Gastroesophageal sphincter (tissue), 4 donors: Measurements from ENCODE around the gene TRDMT1. TPM values are rescaled to one million over a fixed set of nuclear protein-coding genes. Genes with fewer than 3 reads are reported as not detected.

ENCODE experiments used
- ATAC-seq: fragments of 150-250 bp; one replicate; pipeline ENCODE4 v1.9.1; 2016; ENCODE audit warnings: mild to moderate bottlenecking, moderate library complexity
- H3K27ac ChIP-seq, 4 donors: fragments of 200-600 bp; sonication (generic) in 3 of 4; 1 replicate in 3 of 4; 2 replicates in 1 of 4; pipeline ENCODE4 v1.5.1; 2016 to 2019
- H3K27me3 ChIP-seq: fragments of 200-600 bp; sonication (generic); one replicate; pipeline ENCODE4 v1.5.1; 2019
- H3K36me3 ChIP-seq, 2 donors: fragments of 200-600 bp; sonication (generic); one replicate each; pipeline ENCODE4 v1.5.1; 2019; ENCODE audit warnings: control low read depth in 1 of 2
- H3K4me1 ChIP-seq, 3 donors: fragments of 200-600 bp; sonication (generic); 1 replicate in 2 of 3; 2 replicates in 1 of 3; pipeline ENCODE4 v1.5.1; 2016 to 2019; ENCODE audit warnings: control low read depth in 2 of 3
- H3K4me3 ChIP-seq, 2 donors: fragments of 200-600 bp; sonication (generic); one replicate each; pipeline ENCODE4 v1.5.1; 2019; ENCODE audit warnings: mild to moderate bottlenecking in 1 of 2, moderate library complexity in 1 of 2
- H3K9me3 ChIP-seq, 3 donors: fragments of 200-600 bp; sonication (generic); one replicate each; pipeline ENCODE4 v1.5.1; 2017 to 2019; ENCODE audit warnings: control low read depth in 2 of 3
- EP300 ChIP-seq: sonication (generic); formaldehyde crosslinking; IDR thresholded peaks from one replicate; pipeline ENCODE4 v1.6.1; 2017; ENCODE audit warnings: antibody characterized with exemption, mild to moderate bottlenecking
- POLR2A ChIP-seq, 2 donors: fragments of 450-650 bp; IDR thresholded peaks; one replicate each; pipeline ENCODE4 v1.6.1; 2017; ENCODE audit warnings: antibody characterized with exemption in 2 of 2, mild to moderate bottlenecking in 2 of 2, moderate library complexity in 1 of 2
- POLR2AphosphoS5 ChIP-seq: sonication (generic); formaldehyde crosslinking; IDR thresholded peaks from one replicate; pipeline ENCODE4 v1.6.1; 2017; ENCODE audit warnings: antibody characterized with exemption
- WGBS, 2 donors: methylation state at CpG; one replicate each; pipeline ENCODE4 v1.1.5; 2018; ENCODE audit warnings: low coverage in 1 of 2; 5-methylcytosine and 5-hydroxymethylcytosine counted together
- total RNA-seq, 4 donors: library from RNA; depleted of rRNA; stranded (reverse); fragments of >200 nt; gene quantifications; one replicate each; pipeline ENCODE4 v1.1.0, GENCODE V29; 2016
- TF ChIP-seq, protein P1 (sequence below), 4 experiments: fragments of 200-600 bp in 2 of 4; fragments of 450-650 bp in 2 of 4; sonication (generic) in 1 of 4; IDR thresholded peaks; one replicate each; pipeline ENCODE4 v1.5.1; 2017 to 2019; ENCODE audit warnings: antibody characterized with exemption in 4 of 4, mild to moderate bottlenecking in 2 of 4, moderate library complexity in 2 of 4

The TRDMT1 gene
- total RNA-seq, 4 donors from 2014 or later, result 4.5 to 6.4 (median 5.3) TPM

DNA sequence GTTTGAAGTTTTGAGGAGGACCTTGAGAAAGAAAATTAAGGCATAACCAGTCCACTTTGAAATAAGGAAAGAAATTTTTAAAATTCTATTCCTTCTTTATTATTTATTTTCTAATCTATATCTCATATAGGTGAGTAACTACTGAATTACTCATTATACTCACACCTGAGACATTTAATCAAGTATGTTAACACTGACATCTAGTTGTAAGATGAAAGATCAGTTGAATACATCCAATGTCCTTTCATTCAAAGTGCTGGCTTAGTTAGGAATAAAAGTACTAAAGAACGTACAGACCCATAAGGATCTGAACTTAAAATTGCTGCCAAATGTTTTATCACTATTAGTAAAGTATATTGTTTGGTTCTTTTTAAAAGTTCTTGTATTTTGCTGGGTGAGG, 23.5 kb downstream of the TRDMT1 start:
- Histone ChIP-seq H3K27ac (no peak overlapping the region), H3K4me3 (no peak overlapping the region), H3K9me3 (no peaks in the 10 kb centered on the region), H3K36me3 (no peaks in the 10 kb centered on the region), H3K27me3 (no peaks in the 10 kb centered on the region), H3K4me1 (no peaks in the 10 kb centered on the region)
- WGBS, 2 donors, result 89 to 100% methylated on average over 1 of the region's 1 CpG
- no peak for ATAC-seq
- TF ChIP-seq EP300 (no peak), POLR2AphosphoS5 (no peak), POLR2A (IDR thresholded peaks at IDR 0.05) (no peak)
- TF ChIP-seq, protein P1, sequence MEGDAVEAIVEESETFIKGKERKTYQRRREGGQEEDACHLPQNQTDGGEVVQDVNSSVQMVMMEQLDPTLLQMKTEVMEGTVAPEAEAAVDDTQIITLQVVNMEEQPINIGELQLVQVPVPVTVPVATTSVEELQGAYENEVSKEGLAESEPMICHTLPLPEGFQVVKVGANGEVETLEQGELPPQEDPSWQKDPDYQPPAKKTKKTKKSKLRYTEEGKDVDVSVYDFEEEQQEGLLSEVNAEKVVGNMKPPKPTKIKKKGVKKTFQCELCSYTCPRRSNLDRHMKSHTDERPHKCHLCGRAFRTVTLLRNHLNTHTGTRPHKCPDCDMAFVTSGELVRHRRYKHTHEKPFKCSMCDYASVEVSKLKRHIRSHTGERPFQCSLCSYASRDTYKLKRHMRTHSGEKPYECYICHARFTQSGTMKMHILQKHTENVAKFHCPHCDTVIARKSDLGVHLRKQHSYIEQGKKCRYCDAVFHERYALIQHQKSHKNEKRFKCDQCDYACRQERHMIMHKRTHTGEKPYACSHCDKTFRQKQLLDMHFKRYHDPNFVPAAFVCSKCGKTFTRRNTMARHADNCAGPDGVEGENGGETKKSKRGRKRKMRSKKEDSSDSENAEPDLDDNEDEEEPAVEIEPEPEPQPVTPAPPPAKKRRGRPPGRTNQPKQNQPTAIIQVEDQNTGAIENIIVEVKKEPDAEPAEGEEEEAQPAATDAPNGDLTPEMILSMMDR (IDR thresholded peaks at IDR 0.05), result no peak

- 86 to 100% methylated on average over 1 of the region's 1 CpG for WGBS, 2 donors
Measured at GRCh38 chr10:17177014-17177413, 24.5 kb downstream of the TRDMT1 start.

GRCh38 chr10:17176091-17176490, 25.4 kb downstream of the TRDMT1 start:
- H3K36me3 ChIP-seq, result no peaks in the 10 kb centered on the region
- no peak for ATAC-seq
- H3K4me1 ChIP-seq, result no peaks in the 10 kb centered on the region
- H3K27ac ChIP-seq, result no peak overlapping the region
- no peaks in the 10 kb centered on the region for H3K27me3 ChIP-seq
- TF ChIP-seq EP300 (no peak), POLR2AphosphoS5 (no peak), POLR2A (IDR thresholded peaks at IDR 0.05) (no peak)
- TF ChIP-seq, protein P1 (IDR thresholded peaks at IDR 0.05), result no peak
- no peaks in the 10 kb centered on the region for H3K9me3 ChIP-seq
- no peak overlapping the region for H3K4me3 ChIP-seq

More at GRCh38 chr10:17177014-17177413, 24.5 kb downstream of the TRDMT1 start:
- no peak for ATAC-seq
- Histone ChIP-seq H3K27me3 (no peaks in the 10 kb centered on the region), H3K9me3 (no peaks in the 10 kb centered on the region), H3K4me1 (no peaks in the 10 kb centered on the region), H3K36me3 (no peaks in the 10 kb centered on the region), H3K27ac (no peak overlapping the region), H3K4me3 (no peak overlapping the region)
- TF ChIP-seq POLR2AphosphoS5, result no peak

DNA sequence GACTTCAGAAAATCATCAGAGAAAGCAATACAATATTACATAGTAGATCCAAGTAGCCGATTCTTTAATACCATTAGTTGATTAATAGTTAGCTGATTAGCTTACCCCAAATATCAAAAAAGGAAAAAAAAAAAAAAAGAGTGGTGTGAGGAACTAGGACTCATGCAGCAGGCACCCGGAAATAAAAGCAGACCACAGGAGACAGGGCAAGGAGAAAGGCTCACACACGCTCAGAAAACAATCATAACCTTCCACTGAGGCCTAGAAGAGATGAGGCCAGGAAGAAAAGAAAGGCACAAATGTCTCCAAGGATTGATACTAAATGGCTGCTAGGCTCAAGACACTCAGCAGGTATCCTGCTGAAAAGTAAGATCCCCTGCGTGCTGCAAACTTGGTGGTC, 25.9 kb downstream of the TRDMT1 start:
- TF ChIP-seq POLR2A (IDR thresholded peaks at IDR 0.05) (no peak), POLR2AphosphoS5 (no peak), EP300 (no peak)
- TF ChIP-seq, protein P1 (IDR thresholded peaks at IDR 0.05), result no peak
- no peaks in the 10 kb centered on the region for H3K4me1 ChIP-seq
- H3K27me3 ChIP-seq, result no peaks in the 10 kb centered on the region
- H3K9me3 ChIP-seq, result no peaks in the 10 kb centered on the region
- ATAC-seq, result no peak
- H3K36me3 ChIP-seq, result no peaks in the 10 kb centered on the region
- peak overlapping the region in 1 of 2 donors; percentile 7 for H3K4me3 ChIP-seq
- WGBS, 2 donors, result 63 to 83% methylated on average over 2 to 4 of the region's 4 CpGs
- H3K27ac ChIP-seq, result no peak overlapping the region

- no peaks in the 10 kb centered on the region for H3K36me3 ChIP-seq
- no peak for ATAC-seq
- H3K4me1 ChIP-seq, result no peaks in the 10 kb centered on the region
- no peak overlapping the region for H3K4me3 ChIP-seq
- TF ChIP-seq POLR2A (IDR thresholded peaks at IDR 0.05), result no peak
- no peak for TF ChIP-seq POLR2AphosphoS5
- TF ChIP-seq EP300, result no peak
- TF ChIP-seq, protein P1 (IDR thresholded peaks at IDR 0.05), result no peak
- H3K27ac ChIP-seq, result no peak overlapping the region
- H3K27me3 ChIP-seq, result no peaks in the 10 kb centered on the region
- H3K9me3 ChIP-seq, result no peaks in the 10 kb centered on the region
Measured at GRCh38 chr10:17174626-17175025, 26.8 kb downstream of the TRDMT1 start.
